GM19452 (cell line): ENCODE results near the gene MAU2.
"Not testable (repeated sequence)": the region's sequence is repeated elsewhere in the genome, so short reads cannot be mapped to it uniquely, and the experiment has no call there.

Experiments used
- ATAC-seq: cut with Tn5 transposase; IDR thresholded peaks from one replicate; pipeline ENCODE4 v1.9.1; 2021; ENCODE audit not compliant: unreplicated experiment

Gene MAU2

GRCh38 chr19:19381007-19381926 is 60.6 kb downstream of the MAU2 start:
- ATAC-seq, result no peak

GRCh38 chr19:19382118-19382517 is 61.5 kb downstream of the MAU2 start:
- ATAC-seq, result no peak

GRCh38 chr19:19384486-19384885 is 63.9 kb downstream of the MAU2 start:
- ATAC-seq, result no peak

GRCh38 chr19:19385131-19385895 is 64.7 kb downstream of the MAU2 start:
- ATAC-seq, result peak; percentile 90

DNA sequence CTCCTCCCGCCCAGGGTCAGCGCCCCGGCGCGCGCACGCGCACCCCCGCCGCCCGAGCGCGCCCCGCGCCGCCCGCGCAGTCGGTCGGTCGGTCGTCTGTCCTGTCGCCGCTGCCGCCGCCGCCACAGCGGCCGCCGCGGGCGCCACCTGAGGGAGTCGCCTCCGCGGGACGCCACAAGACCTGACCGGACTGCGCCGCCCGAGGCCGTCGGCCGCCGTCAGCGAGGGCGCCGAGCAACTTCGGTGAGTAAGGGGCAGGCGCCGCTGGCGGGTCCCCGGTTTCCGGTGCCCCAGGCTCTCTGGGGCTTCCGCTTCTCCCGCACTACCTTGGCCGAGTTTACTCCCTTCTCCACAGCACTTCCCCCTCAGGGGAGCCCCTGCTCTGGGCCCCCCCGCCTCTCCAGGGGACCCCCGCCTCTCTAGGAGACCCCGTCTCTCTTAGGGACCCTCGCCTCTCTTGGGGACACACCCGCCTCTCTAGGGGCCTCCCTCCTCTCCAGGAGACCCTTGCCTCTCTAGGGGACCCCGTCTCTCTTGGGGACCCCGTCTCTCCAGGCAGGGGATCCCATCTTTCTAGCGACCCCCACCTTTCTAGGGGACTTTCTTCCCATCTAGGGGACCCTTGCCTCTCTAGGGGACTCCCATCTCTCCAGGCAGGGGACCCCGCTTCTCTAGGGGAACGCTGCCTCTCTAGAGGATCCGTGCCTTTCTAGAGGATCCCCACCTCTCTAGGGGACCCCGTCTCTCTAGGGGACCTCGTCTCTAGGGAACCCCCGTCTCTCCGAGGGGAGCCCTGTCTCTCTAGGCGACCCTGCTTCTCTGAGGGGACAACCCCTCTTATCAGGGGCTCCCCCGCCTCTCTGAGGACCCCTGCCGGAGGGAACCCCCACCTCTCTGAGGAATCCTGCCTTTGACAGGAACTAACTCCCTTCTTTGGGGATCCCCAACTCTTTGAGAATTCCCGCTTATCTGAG is 65.6 kb downstream of the MAU2 start:
- peak; percentile 20 for ATAC-seq

DNA sequence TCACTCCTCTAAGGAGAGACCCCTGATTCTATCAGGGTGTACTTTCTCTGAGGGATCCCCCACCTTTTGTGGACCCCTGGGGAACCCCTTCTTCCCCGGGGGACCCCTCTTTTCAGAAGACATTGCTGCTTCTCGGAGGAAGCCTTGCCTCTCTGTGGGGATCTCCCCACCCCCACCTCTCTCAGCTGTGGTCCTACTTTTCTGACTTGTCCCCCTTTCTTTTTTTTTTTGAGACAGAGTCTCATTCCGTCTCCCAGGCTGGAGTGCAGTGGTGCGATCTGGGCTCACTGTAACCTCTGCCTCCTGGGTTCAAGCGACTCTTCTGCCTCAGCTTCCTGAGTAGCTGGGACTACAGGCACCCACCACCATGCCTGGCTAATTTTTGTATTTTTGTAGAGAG is 66.5 kb downstream of the MAU2 start:
- no peak for ATAC-seq

DNA sequence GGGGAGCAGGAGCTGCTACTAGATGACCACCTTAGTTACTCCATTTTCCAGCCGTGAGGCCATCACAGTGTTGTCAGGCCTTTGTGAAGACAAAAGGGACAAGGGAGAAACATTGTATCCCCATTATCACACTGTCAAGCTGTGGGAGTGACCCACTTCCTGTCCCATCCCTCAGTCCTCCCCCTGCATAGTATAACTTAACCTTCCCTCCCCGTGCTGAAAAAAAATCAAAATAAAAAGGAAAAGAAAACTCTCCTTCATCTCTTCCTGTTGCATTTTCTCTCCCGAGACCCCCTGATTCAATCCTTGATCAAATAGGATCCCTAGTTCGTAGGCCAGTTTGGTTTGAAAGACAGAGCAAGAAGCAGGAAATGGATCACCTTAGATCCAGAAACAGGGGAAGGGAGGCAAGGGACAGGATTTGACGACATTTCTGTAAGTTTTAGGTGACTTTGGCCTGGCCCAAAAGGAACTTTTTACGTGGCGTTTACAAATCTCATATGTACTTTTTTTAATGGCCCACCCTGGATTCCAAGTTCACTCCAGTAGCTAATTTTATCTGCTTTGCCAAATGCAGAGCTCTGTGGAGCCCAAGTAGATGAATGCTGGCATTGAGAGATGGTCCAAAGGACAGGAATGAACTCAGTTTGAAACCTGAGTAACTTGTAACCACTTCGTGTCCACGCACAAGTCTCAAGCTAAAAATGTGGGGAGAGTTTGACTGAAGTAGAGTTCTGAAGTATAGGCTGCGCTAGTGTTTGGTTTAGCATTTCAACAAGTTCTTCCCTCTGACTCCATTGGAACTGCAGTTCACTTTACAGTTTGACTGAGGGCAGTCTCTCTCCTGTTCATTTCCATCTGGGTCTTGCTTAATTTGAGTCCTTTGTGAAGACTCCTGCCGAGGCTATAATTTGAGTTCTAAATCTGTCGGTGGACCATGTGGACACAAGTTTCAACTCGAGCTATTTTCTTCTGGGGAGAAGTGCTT is 68.2 kb downstream of the MAU2 start:
- no peak for ATAC-seq

- ATAC-seq, result not testable (repeated sequence)
Observed at GRCh38 chr19:19389683-19390082, 69.1 kb downstream of the MAU2 start.

DNA sequence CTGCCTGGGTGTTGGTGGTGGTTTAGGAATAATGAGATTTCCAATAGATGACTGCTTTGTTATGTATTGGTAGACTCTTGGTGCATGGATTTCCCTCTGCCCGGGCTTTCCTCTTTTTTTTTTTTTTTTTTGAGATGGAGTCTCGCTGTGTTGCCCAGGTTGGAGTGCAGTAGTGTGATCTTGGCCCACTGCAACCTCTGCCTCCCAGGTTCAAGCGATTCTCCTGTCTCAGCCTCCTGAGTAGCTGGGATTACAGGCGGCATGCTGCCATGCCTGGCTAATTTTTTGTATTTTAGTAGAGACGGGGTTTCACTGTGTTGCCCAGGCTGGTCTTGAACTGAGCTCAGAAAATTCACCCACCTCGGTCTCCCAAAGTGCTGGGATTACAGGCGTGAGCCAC is 73.7 kb downstream of the MAU2 start:
- ATAC-seq, result not testable (repeated sequence)

DNA sequence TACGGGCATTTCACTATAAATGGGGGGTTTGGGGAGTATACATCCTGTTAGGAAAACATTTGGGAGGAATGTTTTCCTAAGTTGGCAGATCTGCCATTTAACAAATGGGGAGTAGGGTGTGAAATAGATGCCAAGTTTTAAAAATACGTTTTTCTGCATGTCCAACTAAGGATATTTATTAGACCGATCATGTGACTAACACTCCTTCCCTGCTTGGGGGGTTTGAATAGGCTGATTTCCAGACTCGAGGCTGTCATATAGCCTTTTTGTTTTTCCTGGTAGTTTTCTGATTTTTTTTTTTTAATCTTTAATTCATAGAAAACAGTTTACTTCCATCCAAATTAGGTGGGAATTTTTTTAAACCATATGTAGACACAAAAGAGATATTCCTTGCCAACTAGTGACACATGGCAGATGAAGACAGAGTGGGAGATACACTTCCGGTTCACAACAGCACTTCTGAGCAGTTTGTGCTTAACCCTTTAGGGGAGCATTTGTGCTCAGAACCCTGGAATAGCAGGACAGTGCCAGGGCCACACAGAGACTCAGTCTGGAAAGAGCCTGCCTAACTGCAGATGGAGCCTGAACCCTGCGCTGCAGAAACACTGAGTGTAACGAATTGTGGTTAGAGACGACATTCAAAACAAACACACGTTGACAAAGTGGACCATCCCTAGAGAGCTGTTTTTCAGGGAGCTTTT is 79.3 kb downstream of the MAU2 start:
- no peak for ATAC-seq

- no peak for ATAC-seq
Observed at GRCh38 chr19:19402656-19403372, 82.2 kb downstream of the MAU2 start.

- no peak for ATAC-seq
Observed at GRCh38 chr19:19403373-19403901, 82.8 kb downstream of the MAU2 start.

GRCh38 chr19:19404879-19405860 is 84.5 kb downstream of the MAU2 start, which contains the start of gene GATAD2A:
Gene GATAD2A (plus strand): TSS chr19:19405675. CDS start chr19:19465346, 59,671 bp downstream.
- ATAC-seq, result peak; percentile 66

DNA sequence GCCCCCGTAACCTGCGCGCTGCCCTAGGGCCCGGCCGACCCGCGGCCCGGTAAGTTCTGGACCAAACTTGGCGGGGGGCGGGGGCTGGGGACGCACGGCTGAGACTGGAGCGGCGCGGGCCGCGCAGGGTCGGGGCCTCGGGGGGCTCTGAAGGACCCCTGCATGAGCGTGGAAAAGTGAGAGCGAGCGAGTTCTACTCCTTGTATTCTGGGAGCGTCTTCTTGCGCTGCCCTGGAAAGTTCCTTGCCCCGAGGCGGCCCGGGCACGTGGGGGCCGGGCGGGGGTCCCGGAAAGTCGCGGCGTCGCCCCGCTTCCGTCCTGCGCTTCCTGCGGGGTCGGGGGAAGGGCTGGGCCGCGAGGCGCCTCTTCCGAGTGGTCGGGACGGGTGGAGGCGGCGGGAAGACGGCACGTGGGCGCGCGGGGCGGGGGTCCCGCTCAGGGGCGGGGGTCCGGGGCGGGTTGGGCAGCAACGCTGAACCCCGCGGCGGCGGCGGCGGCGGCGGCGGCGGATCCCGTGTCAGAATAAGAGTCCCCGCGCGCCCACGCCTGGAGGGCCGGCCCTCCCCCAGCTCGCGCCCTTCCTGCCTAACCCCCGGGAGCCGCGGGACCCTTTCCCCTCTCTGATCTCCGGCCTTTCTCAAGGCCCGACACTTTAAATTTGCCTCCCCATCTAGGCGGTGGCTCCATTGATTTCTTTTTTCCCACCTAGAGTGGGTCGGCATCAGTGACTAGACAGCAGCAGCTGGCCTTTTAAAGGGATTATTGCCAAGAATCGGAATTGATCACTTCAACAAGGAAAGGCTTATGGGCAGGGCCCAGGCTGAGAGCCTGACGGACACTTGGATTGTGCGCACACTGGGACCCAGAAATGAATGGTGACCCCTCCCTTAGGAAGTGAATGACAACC is 85.6 kb downstream of the MAU2 start:
- ATAC-seq, result peak; percentile 11

DNA sequence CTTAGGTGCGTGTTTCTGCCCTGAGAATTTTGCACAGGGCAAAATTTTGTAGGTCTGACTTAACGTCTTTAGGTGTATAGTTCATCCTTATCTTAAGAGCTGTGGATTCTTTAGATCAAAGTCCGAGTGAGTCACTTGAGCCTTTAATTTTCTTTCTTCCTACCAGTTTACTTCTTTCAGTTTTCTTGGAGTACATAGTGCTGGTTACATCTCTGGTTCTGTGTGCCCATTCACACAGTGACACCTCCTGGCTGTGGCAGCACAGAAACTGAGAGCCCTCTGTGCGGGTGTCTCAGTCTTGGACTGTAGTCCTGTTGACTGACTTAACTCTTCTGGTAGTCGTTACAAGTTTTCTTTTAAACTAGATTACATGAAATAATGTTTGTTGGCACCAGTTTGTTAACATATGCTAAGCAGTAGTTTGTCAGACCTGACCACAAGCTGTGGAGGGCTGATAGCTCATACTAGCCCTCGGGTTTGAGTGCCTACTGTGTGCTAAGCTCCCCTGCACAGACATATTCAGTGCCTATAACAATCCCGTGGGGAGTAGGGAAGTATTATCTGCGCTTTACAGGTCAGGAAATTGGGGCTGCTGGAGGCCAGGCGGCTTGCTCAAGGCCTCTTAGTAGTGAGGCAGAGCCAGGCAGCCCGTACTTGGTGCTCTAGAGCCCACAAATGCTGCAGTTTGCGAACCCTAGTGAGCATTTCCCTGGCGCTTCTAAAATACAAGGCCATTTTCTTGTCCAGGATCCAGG is 86.4 kb downstream of the MAU2 start:
- peak; percentile 32 for ATAC-seq
